Ovary (tissue), 9 donors: ENCODE data around the gene TMC8. TPM values are rescaled to one million over a fixed set of nuclear protein-coding genes. Genes with fewer than 3 reads are reported as not detected.
A peak's percentile ranks its signal among the peaks of the same experiment; 100 is the strongest.

ENCODE experiments used
- DNase-seq, 5 donors: peaks; one replicate each; pipeline ENCODE4 v3.0.0-alpha.2; 2019 to 2020
- H3K27ac ChIP-seq, 2 donors: fragments of 200-600 bp; one replicate each; pipeline versions ENCODE4 v1.5.1 to v1.8.0; 2019 to 2022
- H3K27me3 ChIP-seq: fragments of 200-600 bp; one replicate; pipeline ENCODE4 v1.8.0; 2022
- H3K36me3 ChIP-seq: fragments of 200-600 bp; sonication (generic); one replicate; pipeline ENCODE4 v1.5.1; 2019
- H3K4me1 ChIP-seq: one replicate; pipeline ENCODE4 v1.8.1; 2013; ENCODE audit warnings: mild to moderate bottlenecking, moderate library complexity; ENCODE audit not compliant: insufficient read depth
- H3K4me3 ChIP-seq: fragments of 200-600 bp; sonication (generic); one replicate; pipeline ENCODE4 v1.5.1; 2017
- H3K9me3 ChIP-seq, 2 donors: fragments of 200-600 bp in 1 of 2; sonication (generic) in 1 of 2; one replicate each; pipeline versions ENCODE4 v1.5.1 to v1.8.1; 2013 to 2019; ENCODE audit warnings: mild to moderate bottlenecking in 1 of 2, moderate library complexity in 1 of 2
- EP300 ChIP-seq: sonication (generic); formaldehyde crosslinking; IDR thresholded peaks from one replicate; pipeline ENCODE4 v1.6.1; 2017; ENCODE audit warnings: antibody characterized with exemption
- POLR2A ChIP-seq: fragments of 450-650 bp; IDR thresholded peaks from one replicate; pipeline ENCODE4 v1.6.1; 2017; ENCODE audit warnings: antibody characterized with exemption, mild to moderate bottlenecking, moderate library complexity
- WGBS, 3 donors: extraction: QIAGEN DNeasy Blood & Tissue Kit in 1 of 3; methylation state at CpG; one replicate each; pipeline versions ENCODE4 v1.1.5 to v1.1.7; 2013 to 2017; 5-methylcytosine and 5-hydroxymethylcytosine counted together
- intact Hi-C, 4 donors: fragments of 100-400 bp; cut with DNase I; formaldehyde crosslinking; loops; one replicate each; pipeline versions ENCODE4 v1.11.0 to v1.15.1; 2022 to 2023
- polyA plus RNA-seq, 2 donors: library from polyadenylated mRNA; stranded (reverse); fragments of 200-250 nt in 1 of 2; fragments of 350-450 nt in 1 of 2; fragmentation: Illumina TruSeq in 1 of 2; extraction: RNeasy Lipid Tissue Mini Kit (QIAGEN cat#74804) in 1 of 2; gene quantifications; one replicate each; pipeline ENCODE4 v1.2.3, GENCODE V29; 2013 to 2014
- total RNA-seq, 7 donors: library from RNA; depleted of rRNA in 2 of 7; stranded (reverse); fragments of >200 nt in 2 of 7; fragmentation: NEBNext Ultra II Directional in 3 of 7; extraction: Animal tissue kit (Norgen Biotek cat#: 25700) in 3 of 7; gene quantifications; one replicate each; pipeline versions ENCODE4 v1.1.0 to v1.2.4, GENCODE V29; 2016 to 2023
- TF ChIP-seq, protein P1 (sequence below), 3 donors: fragments of 450-650 bp in 2 of 3; fragments of 200-600 bp in 1 of 3; IDR thresholded peaks; one replicate each; pipeline versions ENCODE4 v1.5.1 to v1.8.0; 2016 to 2022; ENCODE audit warnings: antibody characterized with exemption in 3 of 3, mild to moderate bottlenecking in 1 of 3
- donor health status: DM: no; HTN: no; CAD: no; lungs with moderate emphysema.
- donor health status: DM: no; HTN: no; CAD: no.
- donor health status: Bipolar disorder and iron deficiency.
- donor health status: DM: yes; HTN: yes; CAD: no.
- donor health status: DM: no; HTN: no; CAD: no.
- donor health status: DM: yes; HTN: yes; CAD: no.

Gene TMC8
- total and polyA plus RNA-seq, 9 donors = 0.94 to 4.2 (median 2.4) TPM

DNA sequence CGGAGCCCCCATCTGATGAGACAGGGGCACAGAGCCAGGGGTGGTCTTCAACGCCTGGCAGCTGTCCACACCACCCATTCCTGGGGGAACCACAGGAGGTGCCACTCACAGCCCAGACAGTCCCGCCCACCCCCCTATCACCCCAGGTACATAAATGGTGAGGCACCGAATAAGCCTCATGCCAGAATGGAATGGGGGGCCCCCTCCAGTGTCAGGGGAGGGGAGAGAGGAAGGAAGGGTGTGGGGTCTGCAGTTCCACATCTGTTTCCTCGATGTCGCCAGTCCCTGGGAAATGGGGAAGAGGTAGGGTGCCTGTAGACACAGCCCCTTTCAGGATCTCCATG, 3.7 kb upstream of the TMC8 start:
- Histone ChIP-seq H3K36me3 (no peaks in the 10 kb centered on the region), H3K27ac (no peak overlapping the region), H3K4me3 (no peak overlapping the region), H3K9me3 (no peaks in the 10 kb centered on the region), H3K4me1 (no peaks in the 10 kb centered on the region), H3K27me3 (no peaks in the 10 kb centered on the region)
- TF ChIP-seq POLR2A = no peak
- TF ChIP-seq EP300 = no peak
- TF ChIP-seq, protein P1, sequence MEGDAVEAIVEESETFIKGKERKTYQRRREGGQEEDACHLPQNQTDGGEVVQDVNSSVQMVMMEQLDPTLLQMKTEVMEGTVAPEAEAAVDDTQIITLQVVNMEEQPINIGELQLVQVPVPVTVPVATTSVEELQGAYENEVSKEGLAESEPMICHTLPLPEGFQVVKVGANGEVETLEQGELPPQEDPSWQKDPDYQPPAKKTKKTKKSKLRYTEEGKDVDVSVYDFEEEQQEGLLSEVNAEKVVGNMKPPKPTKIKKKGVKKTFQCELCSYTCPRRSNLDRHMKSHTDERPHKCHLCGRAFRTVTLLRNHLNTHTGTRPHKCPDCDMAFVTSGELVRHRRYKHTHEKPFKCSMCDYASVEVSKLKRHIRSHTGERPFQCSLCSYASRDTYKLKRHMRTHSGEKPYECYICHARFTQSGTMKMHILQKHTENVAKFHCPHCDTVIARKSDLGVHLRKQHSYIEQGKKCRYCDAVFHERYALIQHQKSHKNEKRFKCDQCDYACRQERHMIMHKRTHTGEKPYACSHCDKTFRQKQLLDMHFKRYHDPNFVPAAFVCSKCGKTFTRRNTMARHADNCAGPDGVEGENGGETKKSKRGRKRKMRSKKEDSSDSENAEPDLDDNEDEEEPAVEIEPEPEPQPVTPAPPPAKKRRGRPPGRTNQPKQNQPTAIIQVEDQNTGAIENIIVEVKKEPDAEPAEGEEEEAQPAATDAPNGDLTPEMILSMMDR (IDR thresholded peaks at IDR 0.05) = no peak
- DNase-seq = no peak
- intact Hi-C loops = loop anchor here in 1 of 4 donors (10.0 kb wide), 1 partner anchor 248 kb away; the partner anchor contains the start of gene PGS1
- WGBS, 3 donors = 83 to 89% (median 86%) methylated on average over 6 of the region's 6 CpGs

DNA sequence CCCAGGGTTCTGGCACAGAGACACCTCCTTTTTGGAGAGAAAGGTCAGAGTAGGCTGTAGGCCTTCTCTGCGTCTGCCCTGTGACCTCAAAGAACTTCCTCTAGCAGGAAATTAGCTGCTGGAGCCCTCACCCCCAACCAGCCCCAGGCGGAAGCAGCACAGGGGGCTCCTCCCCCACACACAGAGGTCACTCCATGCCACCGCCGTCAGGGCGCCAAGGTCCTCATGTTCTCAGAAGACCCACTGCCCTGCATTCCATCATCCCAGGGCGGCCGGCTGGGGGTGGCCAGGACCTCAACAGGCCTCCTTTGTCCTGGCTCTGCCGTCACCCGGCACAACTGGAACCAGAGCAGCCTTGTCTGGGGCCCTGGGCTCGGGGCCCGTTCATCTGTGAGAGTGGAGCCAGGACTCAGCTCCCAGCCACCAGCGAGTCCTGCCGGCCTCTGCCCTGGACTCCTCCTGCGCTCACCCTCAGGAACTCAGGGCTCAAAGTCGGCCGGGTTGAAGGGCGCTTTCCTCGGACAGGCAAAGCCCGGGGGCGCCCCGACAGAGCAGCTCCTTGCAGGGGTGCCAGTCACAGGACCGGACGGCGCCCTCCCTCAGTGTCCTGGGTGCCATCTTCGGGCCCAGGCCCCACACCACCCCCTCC, 3.2 kb upstream of the TMC8 start:
- H3K4me3 ChIP-seq = peak overlapping the region; percentile 46
- H3K27ac ChIP-seq = no peak overlapping the region
- H3K27me3 ChIP-seq = no peaks in the 10 kb centered on the region
- no peaks in the 10 kb centered on the region for H3K9me3 ChIP-seq
- intact Hi-C loops = loop anchor here in 1 of 4 donors (10.0 kb wide), 1 partner anchor 247 kb away; the partner anchor contains the start of gene PGS1
- 55 to 72% (median 67%) methylated on average over 13 to 25 of the region's 25 CpGs for WGBS, 3 donors
- TF ChIP-seq EP300 = no peak
- TF ChIP-seq, protein P1 (IDR thresholded peaks at IDR 0.05) = no peak
- TF ChIP-seq POLR2A = no peak
- DNase-seq = no peak
- H3K36me3 ChIP-seq = no peaks in the 10 kb centered on the region
- no peaks in the 10 kb centered on the region for H3K4me1 ChIP-seq

DNA sequence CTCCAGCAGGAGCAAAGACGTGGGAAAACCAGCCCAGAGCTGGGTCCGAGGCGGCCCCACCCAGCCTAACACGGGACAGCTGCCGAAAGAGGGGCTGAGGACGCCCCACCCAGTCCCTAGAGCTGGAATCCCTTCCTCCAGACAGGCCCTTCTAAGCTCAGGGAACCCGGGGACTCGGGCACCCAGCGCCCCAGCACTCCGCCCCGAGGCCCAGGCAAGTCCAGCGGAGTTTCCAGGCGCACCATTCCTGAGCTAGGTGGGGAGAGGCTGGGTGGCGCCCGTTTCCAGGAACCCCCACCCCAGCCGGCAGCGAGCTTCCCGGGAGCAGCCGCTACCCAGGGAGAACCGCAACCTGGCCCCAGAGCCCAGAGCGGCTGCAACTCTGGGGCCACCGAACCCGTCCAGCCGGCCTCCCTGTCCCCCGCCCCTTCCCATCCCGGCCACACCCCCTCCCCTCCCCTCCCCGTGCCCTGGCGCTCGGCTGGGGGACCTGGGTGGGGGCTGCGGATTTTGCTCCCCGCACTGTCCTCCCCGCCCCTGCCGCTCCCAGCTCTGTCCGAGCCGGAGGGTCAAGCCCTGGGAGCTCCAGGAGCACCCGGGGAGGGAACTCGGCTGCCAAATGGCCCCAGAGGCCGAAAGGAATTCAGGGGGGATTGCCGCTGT, 2.6 kb upstream of the TMC8 start:
- WGBS, 3 donors = 9 to 15% (median 10%) methylated on average over 25 to 39 of the region's 39 CpGs
- H3K36me3 ChIP-seq = no peaks in the 10 kb centered on the region
- H3K27ac ChIP-seq = no peak overlapping the region
- H3K27me3 ChIP-seq = no peaks in the 10 kb centered on the region
- no peaks in the 10 kb centered on the region for H3K4me1 ChIP-seq
- intact Hi-C loops = loop anchor here in 1 of 4 donors (10.0 kb wide), 1 partner anchor 247 kb away; the partner anchor contains the start of gene PGS1
- peak overlapping the region; percentile 46 for H3K4me3 ChIP-seq
- H3K9me3 ChIP-seq = no peaks in the 10 kb centered on the region
- TF ChIP-seq, protein P1 (IDR thresholded peaks at IDR 0.05) = no peak
- TF ChIP-seq POLR2A (no peak), EP300 (no peak)
- DNase-seq = no peak

- DNase-seq = peak in 1 of 5 donors; percentile 29
- Histone ChIP-seq H3K4me1 (no peaks in the 10 kb centered on the region), H3K9me3 (no peaks in the 10 kb centered on the region), H3K27ac (no peak within 1 kb of the TSS), H3K4me3 (peak within 1 kb of the TSS; percentile 46), H3K36me3 (no peaks in the 10 kb centered on the region), H3K27me3 (no peaks in the 10 kb centered on the region)
- TF ChIP-seq, protein P1 (IDR thresholded peaks at IDR 0.05) = no peak
- TF ChIP-seq EP300 (no peak), POLR2A (no peak)
- WGBS, 3 donors = 3 to 7% (median 3%) methylated on average over 23 to 51 of the region's 54 CpGs
- intact Hi-C loops = loop anchor here in 1 of 4 donors (10.0 kb wide), 1 partner anchor 246 kb away; the partner anchor contains the start of gene PGS1
These were observed 1.8 kb upstream of the TMC8 start, which contains the start of gene TMC6 for GRCh38 chr17:78128551-78129350. Gene TMC6, minus strand, starts transcription at chr17:78128755. Its CDS starts 1,923 bp downstream, at chr17:78126832.
